ENCODE data around the gene CAT. TPM values are rescaled to one million over a fixed set of nuclear protein-coding genes. Genes with fewer than 3 reads are reported as not detected.
A peak's percentile ranks its signal among the peaks of the same experiment; 100 is the strongest.

CAT gene
- total RNA-seq, 4 donors from 2014 or later = 107 to 150 (median 128) TPM

- no peak overlapping the region for H3K4me3 ChIP-seq
- in situ Hi-C loops (cut with MboI; ENCODE audit: low sequenced_read_pairs in 4 of 4) = no loop called here
- H3K36me3 ChIP-seq = peaks cover 0 to 40% of the 10 kb centered on the region in 2 donors
- H3K9me3 ChIP-seq = no peaks in the 10 kb centered on the region
- H3K27me3 ChIP-seq = no peaks in the 10 kb centered on the region
- H3K27ac ChIP-seq = peak overlapping the region in 2 of 4 donors; percentile 23 to 31
- no peak for ATAC-seq
- intact Hi-C loops (cut with DNase I; ENCODE audit: low total_unique reads) = no loop called here
- TF ChIP-seq, protein P1, sequence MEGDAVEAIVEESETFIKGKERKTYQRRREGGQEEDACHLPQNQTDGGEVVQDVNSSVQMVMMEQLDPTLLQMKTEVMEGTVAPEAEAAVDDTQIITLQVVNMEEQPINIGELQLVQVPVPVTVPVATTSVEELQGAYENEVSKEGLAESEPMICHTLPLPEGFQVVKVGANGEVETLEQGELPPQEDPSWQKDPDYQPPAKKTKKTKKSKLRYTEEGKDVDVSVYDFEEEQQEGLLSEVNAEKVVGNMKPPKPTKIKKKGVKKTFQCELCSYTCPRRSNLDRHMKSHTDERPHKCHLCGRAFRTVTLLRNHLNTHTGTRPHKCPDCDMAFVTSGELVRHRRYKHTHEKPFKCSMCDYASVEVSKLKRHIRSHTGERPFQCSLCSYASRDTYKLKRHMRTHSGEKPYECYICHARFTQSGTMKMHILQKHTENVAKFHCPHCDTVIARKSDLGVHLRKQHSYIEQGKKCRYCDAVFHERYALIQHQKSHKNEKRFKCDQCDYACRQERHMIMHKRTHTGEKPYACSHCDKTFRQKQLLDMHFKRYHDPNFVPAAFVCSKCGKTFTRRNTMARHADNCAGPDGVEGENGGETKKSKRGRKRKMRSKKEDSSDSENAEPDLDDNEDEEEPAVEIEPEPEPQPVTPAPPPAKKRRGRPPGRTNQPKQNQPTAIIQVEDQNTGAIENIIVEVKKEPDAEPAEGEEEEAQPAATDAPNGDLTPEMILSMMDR (IDR thresholded peaks at IDR 0.05 in 4 of 5, conservative IDR thresholded peaks at IDR 0.05 in 1 of 5) = no peak
- no peak for TF ChIP-seq POLR2A (IDR thresholded peaks at IDR 0.05)
- H3K4me1 ChIP-seq = peaks cover 33 to 50% of the 10 kb centered on the region in 2 donors
- no peak for DNase-seq
Observed at GRCh38 chr11:34448223-34448994, 9.7 kb downstream of the CAT start.

DNA sequence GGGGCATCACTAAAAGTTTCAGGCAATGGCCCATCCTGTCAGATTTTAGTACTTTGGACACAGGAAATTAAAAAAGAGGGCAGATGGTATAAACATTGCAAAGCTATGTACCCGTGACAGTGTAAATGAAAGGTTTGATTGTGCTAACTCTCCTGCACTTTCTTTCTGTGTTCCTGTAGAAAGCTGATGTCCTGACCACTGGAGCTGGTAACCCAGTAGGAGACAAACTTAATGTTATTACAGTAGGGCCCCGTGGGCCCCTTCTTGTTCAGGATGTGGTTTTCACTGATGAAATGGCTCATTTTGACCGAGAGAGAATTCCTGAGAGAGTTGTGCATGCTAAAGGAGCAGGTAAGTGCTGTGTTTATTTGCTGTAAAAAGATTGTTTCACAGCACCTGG is 10.3 kb downstream of the CAT start:
- peaks cover 0 to 46% of the 10 kb centered on the region in 2 donors for H3K36me3 ChIP-seq
- DNase-seq (no peak), ATAC-seq (no peak)
- peak overlapping the region in 1 of 4 donors; percentile 21 for H3K27ac ChIP-seq
- in situ Hi-C loops (cut with MboI; ENCODE audit: low sequenced_read_pairs in 4 of 4) (no loop called here), intact Hi-C loops (cut with DNase I; ENCODE audit: low total_unique reads) (no loop called here)
- no peak overlapping the region for H3K4me3 ChIP-seq
- no peaks in the 10 kb centered on the region for H3K27me3 ChIP-seq
- no peak for TF ChIP-seq POLR2A (IDR thresholded peaks at IDR 0.05)
- TF ChIP-seq, protein P1 (IDR thresholded peaks at IDR 0.05 in 4 of 5, conservative IDR thresholded peaks at IDR 0.05 in 1 of 5) = no peak
- peaks cover 37 to 46% of the 10 kb centered on the region in 2 donors for H3K4me1 ChIP-seq
- no peaks in the 10 kb centered on the region for H3K9me3 ChIP-seq

DNA sequence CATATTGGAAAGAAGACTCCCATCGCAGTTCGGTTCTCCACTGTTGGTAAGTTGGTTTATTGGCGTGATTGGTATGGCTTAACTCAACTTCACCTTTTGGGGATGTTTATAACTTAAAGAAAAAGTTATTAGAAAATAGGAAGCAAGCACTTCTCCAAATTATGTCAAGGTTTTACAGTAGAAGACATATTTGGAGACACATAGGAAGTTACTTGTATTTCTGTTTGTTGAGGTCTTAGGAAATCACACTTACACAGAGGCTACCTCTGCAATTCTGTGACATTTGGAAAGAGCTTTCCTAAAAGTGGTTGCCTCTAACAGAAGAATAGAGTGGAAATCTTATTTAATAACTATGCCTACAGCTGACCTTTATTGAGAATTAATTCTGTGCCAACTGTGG is 12.3 kb downstream of the CAT start:
- TF ChIP-seq, protein P1 (IDR thresholded peaks at IDR 0.05 in 4 of 5, conservative IDR thresholded peaks at IDR 0.05 in 1 of 5) = no peak
- no peak for TF ChIP-seq POLR2A (IDR thresholded peaks at IDR 0.05)
- intact Hi-C loops (cut with DNase I; ENCODE audit: low total_unique reads) (no loop called here), in situ Hi-C loops (cut with MboI; ENCODE audit: low sequenced_read_pairs in 4 of 4) (no loop called here)
- DNase-seq (no peak), ATAC-seq (no peak)
- H3K36me3 ChIP-seq = peaks cover 3 to 67% of the 10 kb centered on the region in 2 donors
- peaks cover 40% of the 10 kb centered on the region in 2 donors for H3K4me1 ChIP-seq
- no peak overlapping the region for H3K4me3 ChIP-seq
- no peak overlapping the region for H3K27ac ChIP-seq
- H3K27me3 ChIP-seq = no peaks in the 10 kb centered on the region
- no peaks in the 10 kb centered on the region for H3K9me3 ChIP-seq

GRCh38 chr11:34454308-34455032 is 15.7 kb downstream of the CAT start:
- TF ChIP-seq, protein P1 (IDR thresholded peaks at IDR 0.05 in 4 of 5, conservative IDR thresholded peaks at IDR 0.05 in 1 of 5) = no peak
- no peak for TF ChIP-seq POLR2A (IDR thresholded peaks at IDR 0.05)
- ATAC-seq (peak in 1 of 2 donors; percentile 58), DNase-seq (no peak)
- Histone ChIP-seq H3K4me1 (peaks cover 8 to 14% of the 10 kb centered on the region in 2 donors), H3K27me3 (no peaks in the 10 kb centered on the region), H3K27ac (peak overlapping the region in 2 of 4 donors; percentile 22 to 32), H3K4me3 (no peak overlapping the region), H3K36me3 (peaks cover 9 to 97% of the 10 kb centered on the region in 2 donors), H3K9me3 (no peaks in the 10 kb centered on the region)
- in situ Hi-C loops (cut with MboI; ENCODE audit: low sequenced_read_pairs in 4 of 4) = no loop called here
- intact Hi-C loops (cut with DNase I; ENCODE audit: low total_unique reads) = no loop called here

Measured in gastrocnemius medialis (tissue), 4 donors.